ENCODE measurements around the gene ZNF785. TPM values are rescaled to one million over a fixed set of nuclear protein-coding genes. Genes with fewer than 3 reads are reported as not detected.

The ZNF785 gene
- polyA plus RNA-seq, 3 donors: 0.67 to 9.0 (median 1.1) TPM

- Histone ChIP-seq H3K4me2 (replicated peaks; ENCODE audit: extremely low read depth, low read length, poor library complexity, severe bottlenecking) (peak overlapping the region; percentile 95), H3K4me3 (replicated peaks in 1 of 3; ENCODE audit: low read depth in 2 of 3, low read length in 3 of 3) (peak overlapping the region; percentile 61 to 93 (median 80)), H3K9ac (ENCODE audit: insufficient read depth, low read length, poor library complexity, severe bottlenecking) (peak overlapping the region; percentile 91), H3K27me3 (ENCODE audit: control insufficient read depth in 2 of 2, insufficient read depth in 2 of 2, low read length in 2 of 2) (no peaks in the 10 kb centered on the region), H3K79me2 (ENCODE audit: insufficient read depth, low read length) (peaks cover 32% of the 10 kb centered on the region), H2AFZ (ENCODE audit: insufficient read depth, low read depth, low read length, poor library complexity, severe bottlenecking) (peak overlapping the region; percentile 99), H3K4me1 (ENCODE audit: control insufficient read depth in 1 of 2, insufficient read depth in 2 of 2, low read length in 2 of 2) (peaks cover 54 to 66% of the 10 kb centered on the region in 2 donors), H3K9me3 (replicated peaks in 1 of 2; ENCODE audit: control insufficient read depth in 1 of 2, insufficient read depth in 1 of 2, low read length in 2 of 2) (no peaks in the 10 kb centered on the region), H3K27ac (ENCODE audit: low read depth in 1 of 2, low read length in 2 of 2) (peak overlapping the region; percentile 76 to 80), H3K36me3 (replicated peaks in 1 of 2; ENCODE audit: control insufficient read depth in 1 of 2, insufficient read depth in 2 of 2, low read length in 2 of 2) (peaks cover 12 to 16% of the 10 kb centered on the region in 2 donors), H4K20me1 (ENCODE audit: insufficient read depth, low read length) (peaks cover 6% of the 10 kb centered on the region)
- H3K4me1 Mint-ChIP-seq: peaks cover 59% of the 10 kb centered on the region
- no peak for DNase-seq
- intact Hi-C loops (cut with micrococcal nuclease): loop anchor here in 1 of 2 donors (2.0 to 10.0 kb wide), 2 partner anchors 15 to 57 kb away; partner anchors contain the start of gene ZNF689
- no peaks in the 10 kb centered on the region for H3K9me3 Mint-ChIP-seq
- 1% methylated on average over 17 of the region's 17 CpGs for WGBS (ENCODE audit: insufficient coverage)
- peaks cover 14 to 27% of the 10 kb centered on the region in 2 donors for H3K36me3 Mint-ChIP-seq
- peak overlapping the region in 6 of 7 donors; percentile 65 to 95 (median 86) for H3K27ac Mint-ChIP-seq
- TF ChIP-seq CTCF (IDR thresholded peaks at IDR 0.05): peak; percentile 13
- peak overlapping the region; percentile 83 to 88 for H3K4me3 Mint-ChIP-seq
- peaks cover 0 to 5% (median 2%) of the 10 kb centered on the region in 3 donors for H3K27me3 Mint-ChIP-seq (ENCODE audit: low read depth in 3 of 3)
These were observed 27.9 kb downstream of the ZNF785 start for GRCh38 chr16:30557707-30557956.

GRCh38 chr16:30556125-30556473 lies 29.4 kb downstream of the ZNF785 start:
- Histone ChIP-seq H3K79me2 (ENCODE audit: insufficient read depth, low read length) (peaks cover 32% of the 10 kb centered on the region), H3K4me3 (replicated peaks in 1 of 3; ENCODE audit: low read depth in 2 of 3, low read length in 3 of 3) (no peak overlapping the region), H3K9me3 (replicated peaks in 1 of 2; ENCODE audit: control insufficient read depth in 1 of 2, insufficient read depth in 1 of 2, low read length in 2 of 2) (no peaks in the 10 kb centered on the region), H3K4me2 (replicated peaks; ENCODE audit: extremely low read depth, low read length, poor library complexity, severe bottlenecking) (no peak overlapping the region), H3K27me3 (ENCODE audit: control insufficient read depth in 2 of 2, insufficient read depth in 2 of 2, low read length in 2 of 2) (no peaks in the 10 kb centered on the region), H2AFZ (ENCODE audit: insufficient read depth, low read depth, low read length, poor library complexity, severe bottlenecking) (no peak overlapping the region), H4K20me1 (ENCODE audit: insufficient read depth, low read length) (peaks cover 6% of the 10 kb centered on the region), H3K9ac (ENCODE audit: insufficient read depth, low read length, poor library complexity, severe bottlenecking) (no peak overlapping the region), H3K36me3 (replicated peaks in 1 of 2; ENCODE audit: control insufficient read depth in 1 of 2, insufficient read depth in 2 of 2, low read length in 2 of 2) (peaks cover 12 to 16% of the 10 kb centered on the region in 2 donors), H3K27ac (ENCODE audit: low read depth in 1 of 2, low read length in 2 of 2) (no peak overlapping the region), H3K4me1 (ENCODE audit: control insufficient read depth in 1 of 2, insufficient read depth in 2 of 2, low read length in 2 of 2) (peaks cover 43 to 54% of the 10 kb centered on the region in 2 donors)
- Mint-ChIP-seq H3K27me3 (ENCODE audit: low read depth in 3 of 3) (peaks cover 0 to 3% (median 2%) of the 10 kb centered on the region in 3 donors), H3K9me3 (no peaks in the 10 kb centered on the region), H3K27ac (peak overlapping the region in 3 of 7 donors; percentile 8 to 47 (median 27)), H3K36me3 (peaks cover 17 to 30% of the 10 kb centered on the region in 2 donors), H3K4me1 (peaks cover 50% of the 10 kb centered on the region), H3K4me3 (no peak overlapping the region)
- TF ChIP-seq CTCF (IDR thresholded peaks at IDR 0.05): no peak
- intact Hi-C loops (cut with micrococcal nuclease): loop anchor here in 1 of 2 donors (2.0 to 10.0 kb wide), 2 partner anchors 17 to 59 kb away; partner anchors contain the start of gene ZNF689
- WGBS (ENCODE audit: insufficient coverage): 97% methylated on average over 8 of the region's 10 CpGs
- no peak for DNase-seq

Measured in CD14-positive monocyte (primary cell).